Neural cell (in vitro differentiated cells): ENCODE data around the gene CC2D1A.

Experiments
- CTCF ChIP-seq: fragments of 450-650 bp; IDR thresholded peaks from 2 replicates; pipeline ENCODE4 v1.5.1; 2014; ENCODE audit warnings: antibody characterized with exemption, mild to moderate bottlenecking, moderate library complexity; ENCODE audit not compliant: poor library complexity, severe bottlenecking
- EZH2 ChIP-seq: fragments of 200-600, 300-800 bp; shearing (Covaris generic), sonication (generic); IDR thresholded peaks from 2 replicates; pipeline ENCODE4 v1.6.1; 2014; ENCODE audit warnings: antibody characterized with exemption, low read length, borderline replicate concordance, mild to moderate bottlenecking; ENCODE audit not compliant: insufficient read depth, poor library complexity, severe bottlenecking
- POLR2AphosphoS5 ChIP-seq: IDR thresholded peaks from 2 replicates; pipeline ENCODE4 v1.6.1; 2012
- RAD21 ChIP-seq: fragments of 450-650 bp; conservative IDR thresholded peaks from 2 replicates; pipeline ENCODE4 v1.6.1; 2014; ENCODE audit warnings: antibody characterized with exemption, mild to moderate bottlenecking, moderate library complexity
- REST ChIP-seq: IDR thresholded peaks from 2 replicates; pipeline ENCODE4 v1.6.1; 2012; ENCODE audit warnings: borderline replicate concordance
- SMC3 ChIP-seq: fragments of 450-650 bp; conservative IDR thresholded peaks from 2 replicates; pipeline ENCODE4 v1.6.1; 2014; ENCODE audit warnings: antibody characterized with exemption, mild to moderate bottlenecking, moderate library complexity; ENCODE audit not compliant: poor library complexity

- no peak for TF ChIP-seq EZH2
- TF ChIP-seq CTCF: no peak
- no peak for TF ChIP-seq REST
- TF ChIP-seq SMC3: no peak
- no peak for TF ChIP-seq POLR2AphosphoS5
- no peak for TF ChIP-seq RAD21
Observed at GRCh38 chr19:13913352-13913751, 7.4 kb downstream of the CC2D1A start.
